HepG2 (cell line): Measurements from ENCODE around the gene CAV3. TPM values are rescaled to one million over a fixed set of nuclear protein-coding genes. Genes with fewer than 3 reads are reported as not detected.
A peak's percentile ranks its signal among the peaks of the same experiment; 100 is the strongest.

Source experiments
- ATAC-seq: fragments of 200-7000 bp; cut with Tn5 transposase; 3 replicates; pipeline ENCODE4 v1.9.1; 2020; ENCODE audit warnings: mild to moderate bottlenecking, moderate library complexity
- BruUV-seq: library from RNA; stranded (reverse); fragments of 400-500 nt; replicated peaks from 2 replicates; lab custom pipeline; 2021; lab: Mats Ljungman, UMichigan
- CTCF ChIA-PET: fragments of 300-600 bp; formaldehyde crosslinking; extraction: SDS; loops from one replicate; lab custom pipeline; 2021; ENCODE audit warnings: low total read pairs, inconsistent platforms, low intra/inter-chr PET ratio; lab: Yijun Ruan, JAX
- POLR2A ChIA-PET: fragments of 350-600 bp; sonication (Branson Sonifier 250); formaldehyde crosslinking; loops from one replicate; lab custom pipeline; 2020; ENCODE audit warnings: antibody characterized with exemption, inconsistent platforms; lab: Yijun Ruan, JAX
- DNase-seq: peaks from one replicate; pipeline ENCODE4 v3.0.0-alpha.2; 2015; ENCODE audit warnings: low spot score
- FAIRE-seq: peaks from 3 replicates; lab custom pipeline; 2011; peaks lifted over from hg19 to GRCh38; lab: Jason Lieb, UNC
- H2AFZ ChIP-seq: one replicate; pipeline ENCODE4 v1.6.1; 2011; ENCODE audit warnings: low read length, inconsistent platforms
- H3K27ac ChIP-seq: fragments of 300-600 bp; 3 replicates; pipeline ENCODE4 v1.8.0; 2011; ENCODE audit warnings: mixed run types, mild to moderate bottlenecking, mixed read lengths, low read length, inconsistent platforms; ENCODE audit not compliant: insufficient read depth; ENCODE audit errors: extremely low read length
- H3K27me3 ChIP-seq, 2 experiments: fragments of 200-600 bp in 1 of 2; 2 replicates in 1 of 2; 3 replicates in 1 of 2; pipeline versions ENCODE4 v1.6.0 to v1.8.0; 2011; ENCODE audit warnings: low read length in 2 of 2, mild to moderate bottlenecking in 2 of 2, moderate library complexity in 2 of 2, inconsistent platforms in 1 of 2; ENCODE audit not compliant: insufficient read depth in 2 of 2, control insufficient read depth in 1 of 2
- H3K36me3 ChIP-seq, 2 experiments: fragments of 200-600 bp in 1 of 2; replicated peaks in 1 of 2; 2 replicates in 1 of 2; 3 replicates in 1 of 2; pipeline versions ENCODE4 v1.5.1 to v1.8.0; 2011; ENCODE audit warnings: low read length in 2 of 2, inconsistent platforms in 1 of 2; ENCODE audit not compliant: insufficient read depth in 2 of 2, control insufficient read depth in 1 of 2
- H3K4me1 ChIP-seq: 2 replicates; pipeline ENCODE4 v1.5.1; 2012; ENCODE audit warnings: low read length, inconsistent platforms; ENCODE audit not compliant: insufficient read depth
- H3K4me2 ChIP-seq: 2 replicates; pipeline ENCODE4 v1.6.0; 2011; ENCODE audit warnings: low read depth, low read length, inconsistent platforms
- H3K4me3 ChIP-seq, 3 experiments: fragments of 200-600 bp in 1 of 3; sonication (generic), shearing (Covaris generic) in 1 of 3; replicated peaks in 1 of 3; 2 replicates each; pipeline ENCODE4 v1.5.1; 2011 to 2016; ENCODE audit warnings: low read length in 3 of 3, inconsistent platforms in 2 of 3, low read depth in 2 of 3, mild to moderate bottlenecking in 2 of 3, control low read depth in 1 of 3, mixed read lengths in 1 of 3; ENCODE audit not compliant: insufficient read depth in 1 of 3
- H3K79me2 ChIP-seq: one replicate; pipeline ENCODE4 v1.6.1; 2011; ENCODE audit warnings: low read length, inconsistent platforms; ENCODE audit not compliant: insufficient read depth
- H3K9ac ChIP-seq: 2 replicates; pipeline ENCODE4 v1.6.0; 2011; ENCODE audit warnings: mild to moderate bottlenecking, low read depth, low read length, inconsistent platforms; ENCODE audit not compliant: insufficient read depth
- H3K9me3 ChIP-seq: 2 replicates; pipeline ENCODE4 v1.5.1; 2012; ENCODE audit warnings: mild to moderate bottlenecking, low read length
- H4K20me1 ChIP-seq: 2 replicates; pipeline ENCODE4 v1.6.0; 2011; ENCODE audit warnings: inconsistent platforms, mild to moderate bottlenecking, low read length, moderate library complexity; ENCODE audit not compliant: insufficient read depth
- MAFF ChIP-seq: IDR thresholded peaks from 2 replicates; pipeline ENCODE4 v1.6.1; 2011; ENCODE audit warnings: low read depth, low read length, improper control_type of control experiment
- STAG1 ChIP-seq: sonication (generic); formaldehyde crosslinking; IDR thresholded peaks from 2 replicates; pipeline ENCODE4 v1.4.0; 2020; ENCODE audit warnings: missing genetic modification reagents
- TARDBP ChIP-seq: sonication (generic); formaldehyde crosslinking; IDR thresholded peaks from 2 replicates; pipeline ENCODE4 v1.8.0; 2022; ENCODE audit warnings: mild to moderate bottlenecking, missing genetic modification reagents
- TEAD2 ChIP-seq: sonication (generic); formaldehyde crosslinking; IDR thresholded peaks from 2 replicates; pipeline ENCODE4 v1.9.0; 2021; ENCODE audit warnings: missing genetic modification reagents
- ZNF605 ChIP-seq: sonication (generic); formaldehyde crosslinking; IDR thresholded peaks from 2 replicates; pipeline ENCODE4 v1.8.0; 2022; ENCODE audit warnings: mild to moderate bottlenecking, missing genetic modification reagents
- WGBS: methylation state at CpG from one replicate; pipeline ENCODE4 v1.1.6; 2017; ENCODE audit warnings: low lambda C conversion rate; 5-methylcytosine and 5-hydroxymethylcytosine counted together
- in situ Hi-C: cut with HindIII; loops from 2 replicates; pipeline ENCODE4 v1.10.0; 2017; ENCODE audit warnings: low pct_unique_long_range_greater_than_20kb; ENCODE audit not compliant: extremely low pct_ligation_motif_present
- intact Hi-C: fragments of 100-400 bp; cut with micrococcal nuclease; formaldehyde crosslinking; loops from one replicate; pipeline ENCODE4 v1.10.0; 2022; ENCODE audit not compliant: unreplicated experiment
- polyA plus RNA-seq, 8 experiments: library from polyadenylated mRNA; depleted of rRNA in 3 of 8; stranded (reverse) in 7 of 8; unstranded in 1 of 8; fragments of >200 nt; fragmentation: Illumina TruSeq in 4 of 8; extraction: Trizol in 4 of 8; gene quantifications; 2 replicates each; pipeline versions ENCODE4 v1.2.1 to v1.2.3, GENCODE V29; 2011 to 2016; ENCODE audit warnings: low read depth in 4 of 8, missing spikeins in 1 of 8, mixed read lengths in 1 of 8; ENCODE audit not compliant: insufficient read depth in 1 of 8
- total RNA-seq, 5 experiments: library from RNA; depleted of rRNA; stranded (reverse); fragments of >200 nt; fragmentation: Illumina TruSeq; extraction: Trizol; gene quantifications; 2 replicates each; pipeline ENCODE4 v1.2.3, GENCODE V29; 2016; ENCODE audit warnings: low read depth in 1 of 5
- TF ChIP-seq, protein P1 (sequence below): sonication (generic); formaldehyde crosslinking; IDR thresholded peaks from 2 replicates; pipeline ENCODE4 v1.5.1; 2020; ENCODE audit warnings: mild to moderate bottlenecking, missing genetic modification reagents, borderline replicate concordance
- TF ChIP-seq, protein P2 (sequence below): sonication (generic); formaldehyde crosslinking; IDR thresholded peaks from 2 replicates; pipeline ENCODE4 v1.5.0; 2020; ENCODE audit warnings: mild to moderate bottlenecking, missing genetic modification reagents, moderate library complexity
- TF ChIP-seq, protein P3 (sequence below): sonication (generic); formaldehyde crosslinking; conservative IDR thresholded peaks from 2 replicates; pipeline ENCODE4 v1.8.0; 2022; ENCODE audit warnings: low read depth, missing genetic modification reagents
- TF ChIP-seq, protein P4 (sequence below): IDR thresholded peaks from 2 replicates; pipeline ENCODE4 v1.6.1; 2018; ENCODE audit warnings: missing genetic modification reagents, mild to moderate bottlenecking, missing compliant biosample characterization

CAV3 gene
- total and polyA plus RNA-seq, 2 of the 13 experiments (the other 11 are each of a cell fraction or from before 2014, with no cell fraction given), result not detected

DNA sequence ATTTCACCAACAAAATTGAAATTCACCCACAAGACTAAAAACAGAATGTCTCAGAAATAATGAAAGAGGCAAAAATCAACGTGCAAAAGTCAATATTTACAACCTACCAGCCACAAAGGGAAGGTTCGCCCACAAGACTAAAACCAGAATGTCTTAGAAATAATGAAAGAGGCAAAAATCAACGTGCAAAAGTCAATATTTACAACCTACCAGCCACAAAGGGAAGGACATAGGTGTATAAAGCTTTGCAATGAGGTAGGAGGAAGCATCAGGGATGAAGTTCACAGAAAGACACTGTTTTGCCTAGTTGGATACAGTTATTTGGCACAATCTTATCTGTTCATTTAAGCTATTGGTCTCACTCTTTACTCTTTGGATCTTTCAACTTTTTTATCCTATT, 21.5 kb downstream of the CAV3 start (continued):
- TF ChIP-seq, protein P1, sequence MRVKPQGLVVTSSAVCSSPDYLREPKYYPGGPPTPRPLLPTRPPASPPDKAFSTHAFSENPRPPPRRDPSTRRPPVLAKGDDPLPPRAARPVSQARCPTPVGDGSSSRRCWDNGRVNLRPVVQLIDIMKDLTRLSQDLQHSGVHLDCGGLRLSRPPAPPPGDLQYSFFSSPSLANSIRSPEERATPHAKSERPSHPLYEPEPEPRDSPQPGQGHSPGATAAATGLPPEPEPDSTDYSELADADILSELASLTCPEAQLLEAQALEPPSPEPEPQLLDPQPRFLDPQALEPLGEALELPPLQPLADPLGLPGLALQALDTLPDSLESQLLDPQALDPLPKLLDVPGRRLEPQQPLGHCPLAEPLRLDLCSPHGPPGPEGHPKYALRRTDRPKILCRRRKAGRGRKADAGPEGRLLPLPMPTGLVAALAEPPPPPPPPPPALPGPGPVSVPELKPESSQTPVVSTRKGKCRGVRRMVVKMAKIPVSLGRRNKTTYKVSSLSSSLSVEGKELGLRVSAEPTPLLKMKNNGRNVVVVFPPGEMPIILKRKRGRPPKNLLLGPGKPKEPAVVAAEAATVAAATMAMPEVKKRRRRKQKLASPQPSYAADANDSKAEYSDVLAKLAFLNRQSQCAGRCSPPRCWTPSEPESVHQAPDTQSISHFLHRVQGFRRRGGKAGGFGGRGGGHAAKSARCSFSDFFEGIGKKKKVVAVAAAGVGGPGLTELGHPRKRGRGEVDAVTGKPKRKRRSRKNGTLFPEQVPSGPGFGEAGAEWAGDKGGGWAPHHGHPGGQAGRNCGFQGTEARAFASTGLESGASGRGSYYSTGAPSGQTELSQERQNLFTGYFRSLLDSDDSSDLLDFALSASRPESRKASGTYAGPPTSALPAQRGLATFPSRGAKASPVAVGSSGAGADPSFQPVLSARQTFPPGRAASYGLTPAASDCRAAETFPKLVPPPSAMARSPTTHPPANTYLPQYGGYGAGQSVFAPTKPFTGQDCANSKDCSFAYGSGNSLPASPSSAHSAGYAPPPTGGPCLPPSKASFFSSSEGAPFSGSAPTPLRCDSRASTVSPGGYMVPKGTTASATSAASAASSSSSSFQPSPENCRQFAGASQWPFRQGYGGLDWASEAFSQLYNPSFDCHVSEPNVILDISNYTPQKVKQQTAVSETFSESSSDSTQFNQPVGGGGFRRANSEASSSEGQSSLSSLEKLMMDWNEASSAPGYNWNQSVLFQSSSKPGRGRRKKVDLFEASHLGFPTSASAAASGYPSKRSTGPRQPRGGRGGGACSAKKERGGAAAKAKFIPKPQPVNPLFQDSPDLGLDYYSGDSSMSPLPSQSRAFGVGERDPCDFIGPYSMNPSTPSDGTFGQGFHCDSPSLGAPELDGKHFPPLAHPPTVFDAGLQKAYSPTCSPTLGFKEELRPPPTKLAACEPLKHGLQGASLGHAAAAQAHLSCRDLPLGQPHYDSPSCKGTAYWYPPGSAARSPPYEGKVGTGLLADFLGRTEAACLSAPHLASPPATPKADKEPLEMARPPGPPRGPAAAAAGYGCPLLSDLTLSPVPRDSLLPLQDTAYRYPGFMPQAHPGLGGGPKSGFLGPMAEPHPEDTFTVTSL (CRISPR knock-in tag), result 0 out of 2 replicates have a peak, but pooled peaks have one; percentile 30

DNA sequence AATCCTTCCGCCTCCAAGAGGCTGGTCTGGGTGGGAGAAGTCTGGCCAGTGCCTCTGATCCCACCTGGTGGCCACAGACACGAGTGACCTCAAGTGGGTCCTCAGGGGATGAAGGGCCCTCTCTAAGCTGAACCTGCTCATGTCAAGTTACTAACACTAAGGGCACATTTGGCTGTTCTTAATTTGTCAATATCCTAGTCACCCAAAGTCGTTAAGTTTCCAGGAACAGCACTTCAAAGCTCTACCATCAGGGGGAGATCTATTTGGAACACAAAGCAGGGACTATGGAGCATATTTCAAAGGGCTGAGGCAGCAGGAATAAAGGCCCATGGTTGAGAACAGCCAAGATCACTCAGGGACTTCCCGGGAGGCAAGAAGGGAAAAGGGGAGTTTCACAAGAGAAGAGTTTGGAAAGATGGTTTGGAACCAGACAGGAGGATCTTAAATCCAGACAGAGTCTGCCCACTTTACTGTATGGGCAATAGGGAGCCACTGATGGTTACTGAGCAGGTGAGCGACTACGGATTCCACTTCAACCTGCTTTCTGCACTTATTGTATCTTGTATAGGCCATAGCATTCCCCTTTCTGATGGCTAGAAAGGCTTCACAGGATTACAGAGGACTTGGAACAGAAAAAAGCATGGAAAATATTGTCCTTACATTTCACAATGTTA, 22.1 kb downstream of the CAV3 start:
- Histone ChIP-seq H3K36me3 (no peaks in the 10 kb centered on the region), H3K4me2 (no peak overlapping the region), H3K27me3 (peaks cover 0 to 10% of the 10 kb centered on the region in 2 experiments; a peak in 2 of 5 replicates), H2AFZ (no peak overlapping the region), H3K79me2 (no peaks in the 10 kb centered on the region), H3K4me3 (no peak overlapping the region), H3K9me3 (no peaks in the 10 kb centered on the region), H4K20me1 (no peaks in the 10 kb centered on the region), H3K27ac (no peak overlapping the region), H3K9ac (no peak overlapping the region), H3K4me1 (peaks cover 13% of the 10 kb centered on the region)
- in situ Hi-C loops (no loop called here), intact Hi-C loops (no loop called here)
- 49% methylated on average over 6 of the region's 6 CpGs for WGBS
- BruUV-seq, result no TSS peak
- FAIRE-seq, result peak; percentile 75
- ChIA-PET POLR2A (no interaction called here), CTCF (interaction anchor here (1.7 kb wide), 1 partner anchor 11 kb away, joined by 3 read pairs; no protein-coding TSS in a partner anchor)
- peak; percentile 25 for DNase-seq
- TF ChIP-seq, protein P2, sequence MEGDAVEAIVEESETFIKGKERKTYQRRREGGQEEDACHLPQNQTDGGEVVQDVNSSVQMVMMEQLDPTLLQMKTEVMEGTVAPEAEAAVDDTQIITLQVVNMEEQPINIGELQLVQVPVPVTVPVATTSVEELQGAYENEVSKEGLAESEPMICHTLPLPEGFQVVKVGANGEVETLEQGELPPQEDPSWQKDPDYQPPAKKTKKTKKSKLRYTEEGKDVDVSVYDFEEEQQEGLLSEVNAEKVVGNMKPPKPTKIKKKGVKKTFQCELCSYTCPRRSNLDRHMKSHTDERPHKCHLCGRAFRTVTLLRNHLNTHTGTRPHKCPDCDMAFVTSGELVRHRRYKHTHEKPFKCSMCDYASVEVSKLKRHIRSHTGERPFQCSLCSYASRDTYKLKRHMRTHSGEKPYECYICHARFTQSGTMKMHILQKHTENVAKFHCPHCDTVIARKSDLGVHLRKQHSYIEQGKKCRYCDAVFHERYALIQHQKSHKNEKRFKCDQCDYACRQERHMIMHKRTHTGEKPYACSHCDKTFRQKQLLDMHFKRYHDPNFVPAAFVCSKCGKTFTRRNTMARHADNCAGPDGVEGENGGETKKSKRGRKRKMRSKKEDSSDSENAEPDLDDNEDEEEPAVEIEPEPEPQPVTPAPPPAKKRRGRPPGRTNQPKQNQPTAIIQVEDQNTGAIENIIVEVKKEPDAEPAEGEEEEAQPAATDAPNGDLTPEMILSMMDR (CRISPR knock-in tag), result peak; percentile 46
- TF ChIP-seq TARDBP (no peak), STAG1 (CRISPR knock-in tag) (peak; percentile 14; the same call in 1 of the 2 replicates), ZNF605 (CRISPR knock-in tag) (0 out of 2 replicates have a peak, but pooled peaks have one; percentile 13), MAFF (0 out of 2 replicates have a peak, but pooled peaks have one; percentile 24), TEAD2 (CRISPR knock-in tag) (no peak)
- TF ChIP-seq, protein P3, sequence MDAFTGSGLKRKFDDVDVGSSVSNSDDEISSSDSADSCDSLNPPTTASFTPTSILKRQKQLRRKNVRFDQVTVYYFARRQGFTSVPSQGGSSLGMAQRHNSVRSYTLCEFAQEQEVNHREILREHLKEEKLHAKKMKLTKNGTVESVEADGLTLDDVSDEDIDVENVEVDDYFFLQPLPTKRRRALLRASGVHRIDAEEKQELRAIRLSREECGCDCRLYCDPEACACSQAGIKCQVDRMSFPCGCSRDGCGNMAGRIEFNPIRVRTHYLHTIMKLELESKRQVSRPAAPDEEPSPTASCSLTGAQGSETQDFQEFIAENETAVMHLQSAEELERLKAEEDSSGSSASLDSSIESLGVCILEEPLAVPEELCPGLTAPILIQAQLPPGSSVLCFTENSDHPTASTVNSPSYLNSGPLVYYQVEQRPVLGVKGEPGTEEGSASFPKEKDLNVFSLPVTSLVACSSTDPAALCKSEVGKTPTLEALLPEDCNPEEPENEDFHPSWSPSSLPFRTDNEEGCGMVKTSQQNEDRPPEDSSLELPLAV (CRISPR knock-in tag), result no peak
- TF ChIP-seq, protein P4, sequence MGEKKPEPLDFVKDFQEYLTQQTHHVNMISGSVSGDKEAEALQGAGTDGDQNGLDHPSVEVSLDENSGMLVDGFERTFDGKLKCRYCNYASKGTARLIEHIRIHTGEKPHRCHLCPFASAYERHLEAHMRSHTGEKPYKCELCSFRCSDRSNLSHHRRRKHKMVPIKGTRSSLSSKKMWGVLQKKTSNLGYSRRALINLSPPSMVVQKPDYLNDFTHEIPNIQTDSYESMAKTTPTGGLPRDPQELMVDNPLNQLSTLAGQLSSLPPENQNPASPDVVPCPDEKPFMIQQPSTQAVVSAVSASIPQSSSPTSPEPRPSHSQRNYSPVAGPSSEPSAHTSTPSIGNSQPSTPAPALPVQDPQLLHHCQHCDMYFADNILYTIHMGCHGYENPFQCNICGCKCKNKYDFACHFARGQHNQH (CRISPR knock-in tag), result no peak
- peak; percentile 77 for ATAC-seq
